HepG2 (cell line): ENCODE measurements around the gene CDC42SE2. TPM values are rescaled to one million over a fixed set of nuclear protein-coding genes. Genes with fewer than 3 reads are reported as not detected.

Experiments
- ATAC-seq: fragments of 200-7000 bp; cut with Tn5 transposase; 3 replicates; pipeline ENCODE4 v1.9.1; 2020; ENCODE audit warnings: mild to moderate bottlenecking, moderate library complexity
- BruUV-seq: library from RNA; stranded (reverse); fragments of 400-500 nt; replicated peaks from 2 replicates; lab custom pipeline; 2021; lab: Mats Ljungman, UMichigan
- CTCF ChIA-PET: fragments of 300-600 bp; formaldehyde crosslinking; extraction: SDS; loops from one replicate; lab custom pipeline; 2021; ENCODE audit warnings: low total read pairs, inconsistent platforms, low intra/inter-chr PET ratio; lab: Yijun Ruan, JAX
- POLR2A ChIA-PET: fragments of 350-600 bp; sonication (Branson Sonifier 250); formaldehyde crosslinking; loops from one replicate; lab custom pipeline; 2020; ENCODE audit warnings: antibody characterized with exemption, inconsistent platforms; lab: Yijun Ruan, JAX
- DNase-seq: peaks from one replicate; pipeline ENCODE4 v3.0.0-alpha.2; 2015; ENCODE audit warnings: low spot score
- FAIRE-seq: peaks from 3 replicates; lab custom pipeline; 2011; peaks lifted over from hg19 to GRCh38; lab: Jason Lieb, UNC
- H2AFZ ChIP-seq: one replicate; pipeline ENCODE4 v1.6.1; 2011; ENCODE audit warnings: low read length, inconsistent platforms
- H3K27ac ChIP-seq: fragments of 300-600 bp; 3 replicates; pipeline ENCODE4 v1.8.0; 2011; ENCODE audit warnings: mixed run types, mild to moderate bottlenecking, mixed read lengths, low read length, inconsistent platforms; ENCODE audit not compliant: insufficient read depth; ENCODE audit errors: extremely low read length
- H3K27me3 ChIP-seq, 2 experiments: fragments of 200-600 bp in 1 of 2; 2 replicates in 1 of 2; 3 replicates in 1 of 2; pipeline versions ENCODE4 v1.6.0 to v1.8.0; 2011; ENCODE audit warnings: low read length in 2 of 2, mild to moderate bottlenecking in 2 of 2, moderate library complexity in 2 of 2, inconsistent platforms in 1 of 2; ENCODE audit not compliant: insufficient read depth in 2 of 2, control insufficient read depth in 1 of 2
- H3K36me3 ChIP-seq, 2 experiments: fragments of 200-600 bp in 1 of 2; replicated peaks in 1 of 2; 2 replicates in 1 of 2; 3 replicates in 1 of 2; pipeline versions ENCODE4 v1.5.1 to v1.8.0; 2011; ENCODE audit warnings: low read length in 2 of 2, inconsistent platforms in 1 of 2; ENCODE audit not compliant: insufficient read depth in 2 of 2, control insufficient read depth in 1 of 2
- H3K4me1 ChIP-seq: 2 replicates; pipeline ENCODE4 v1.5.1; 2012; ENCODE audit warnings: low read length, inconsistent platforms; ENCODE audit not compliant: insufficient read depth
- H3K4me2 ChIP-seq: 2 replicates; pipeline ENCODE4 v1.6.0; 2011; ENCODE audit warnings: low read depth, low read length, inconsistent platforms
- H3K4me3 ChIP-seq, 3 experiments: fragments of 200-600 bp in 1 of 3; sonication (generic), shearing (Covaris generic) in 1 of 3; replicated peaks in 1 of 3; 2 replicates each; pipeline ENCODE4 v1.5.1; 2011 to 2016; ENCODE audit warnings: low read length in 3 of 3, inconsistent platforms in 2 of 3, low read depth in 2 of 3, mild to moderate bottlenecking in 2 of 3, control low read depth in 1 of 3, mixed read lengths in 1 of 3; ENCODE audit not compliant: insufficient read depth in 1 of 3
- H3K79me2 ChIP-seq: one replicate; pipeline ENCODE4 v1.6.1; 2011; ENCODE audit warnings: low read length, inconsistent platforms; ENCODE audit not compliant: insufficient read depth
- H3K9ac ChIP-seq: 2 replicates; pipeline ENCODE4 v1.6.0; 2011; ENCODE audit warnings: mild to moderate bottlenecking, low read depth, low read length, inconsistent platforms; ENCODE audit not compliant: insufficient read depth
- H3K9me3 ChIP-seq: 2 replicates; pipeline ENCODE4 v1.5.1; 2012; ENCODE audit warnings: mild to moderate bottlenecking, low read length
- H4K20me1 ChIP-seq: 2 replicates; pipeline ENCODE4 v1.6.0; 2011; ENCODE audit warnings: inconsistent platforms, mild to moderate bottlenecking, low read length, moderate library complexity; ENCODE audit not compliant: insufficient read depth
- CENPT ChIP-seq: sonication (generic); formaldehyde crosslinking; IDR thresholded peaks from 2 replicates; pipeline ENCODE4 v1.8.0; 2022; ENCODE audit warnings: low read depth, mild to moderate bottlenecking, moderate library complexity, missing genetic modification reagents
- CSRNP1 ChIP-seq: sonication (generic); formaldehyde crosslinking; IDR thresholded peaks from 2 replicates; pipeline ENCODE4 v1.8.1; 2023; ENCODE audit warnings: mild to moderate bottlenecking, missing genetic modification reagents
- NRL ChIP-seq: sonication (generic); formaldehyde crosslinking; IDR thresholded peaks from 2 replicates; pipeline ENCODE4 v1.5.0; 2020; ENCODE audit warnings: missing genetic modification reagents, mild to moderate bottlenecking, moderate library complexity, borderline replicate concordance
- SP1 ChIP-seq, 2 experiments: fragments of 450-650 bp in 1 of 2; sonication (generic) in 1 of 2; formaldehyde crosslinking in 1 of 2; IDR thresholded peaks; 2 replicates each; pipeline versions ENCODE4 v1.4.0 to v1.6.1; 2016 to 2020; ENCODE audit warnings: missing genetic modification reagents in 1 of 2
- WGBS: methylation state at CpG from one replicate; pipeline ENCODE4 v1.1.6; 2017; ENCODE audit warnings: low lambda C conversion rate; 5-methylcytosine and 5-hydroxymethylcytosine counted together
- in situ Hi-C: cut with HindIII; loops from 2 replicates; pipeline ENCODE4 v1.10.0; 2017; ENCODE audit warnings: low pct_unique_long_range_greater_than_20kb; ENCODE audit not compliant: extremely low pct_ligation_motif_present
- intact Hi-C: fragments of 100-400 bp; cut with micrococcal nuclease; formaldehyde crosslinking; loops from one replicate; pipeline ENCODE4 v1.10.0; 2022; ENCODE audit not compliant: unreplicated experiment
- polyA plus RNA-seq, 8 experiments: library from polyadenylated mRNA; depleted of rRNA in 3 of 8; stranded (reverse) in 7 of 8; unstranded in 1 of 8; fragments of >200 nt; fragmentation: Illumina TruSeq in 4 of 8; extraction: Trizol in 4 of 8; gene quantifications; 2 replicates each; pipeline versions ENCODE4 v1.2.1 to v1.2.3, GENCODE V29; 2011 to 2016; ENCODE audit warnings: low read depth in 4 of 8, missing spikeins in 1 of 8, mixed read lengths in 1 of 8; ENCODE audit not compliant: insufficient read depth in 1 of 8
- total RNA-seq, 5 experiments: library from RNA; depleted of rRNA; stranded (reverse); fragments of >200 nt; fragmentation: Illumina TruSeq; extraction: Trizol; gene quantifications; 2 replicates each; pipeline ENCODE4 v1.2.3, GENCODE V29; 2016; ENCODE audit warnings: low read depth in 1 of 5

Gene CDC42SE2
- total and polyA plus RNA-seq, 2 of the 13 experiments (the other 11 are each of a cell fraction or from before 2014, with no cell fraction given): 19.6 to 25.0 TPM

GRCh38 chr5:131394128-131394527 lies 130.3 kb downstream of the CDC42SE2 start (continued):
- TF ChIP-seq CSRNP1 (CRISPR knock-in tag): no peak
- no peak for TF ChIP-seq SP1 (IDR thresholded peaks at IDR 0.05)
- no peak for TF ChIP-seq SP1 (CRISPR knock-in tag; IDR thresholded peaks at IDR 0.05)

GRCh38 chr5:131396015-131396414 lies 132.2 kb downstream of the CDC42SE2 start:
- in situ Hi-C loops: loop anchor here (25.0 kb wide), 1 partner anchor 509 kb away; no protein-coding TSS in a partner anchor
- H3K36me3 ChIP-seq: peaks cover 9 to 40% of the 10 kb centered on the region in 2 experiments
- intact Hi-C loops: no loop called here

More at GRCh38 chr5:131396015-131396414, 132.2 kb downstream of the CDC42SE2 start:
- H3K4me2 ChIP-seq: no peak overlapping the region
- peaks cover 8% of the 10 kb centered on the region; the same call in 1 of the 2 replicates for H3K4me1 ChIP-seq
- no peaks in the 10 kb centered on the region for H3K79me2 ChIP-seq
- BruUV-seq: no TSS peak
- no peak overlapping the region for H3K9ac ChIP-seq
- no peak overlapping the region for H3K27ac ChIP-seq
- no peak for DNase-seq
- POLR2A ChIA-PET: no interaction called here
- CTCF ChIA-PET: no interaction called here
- 94% methylated on average over 3 of the region's 3 CpGs for WGBS
- no peak overlapping the region for H2AFZ ChIP-seq
- H3K27me3 ChIP-seq: no peaks in the 10 kb centered on the region
- TF ChIP-seq NRL (CRISPR knock-in tag) (no peak), CENPT (no peak)
- no peaks in the 10 kb centered on the region for H3K9me3 ChIP-seq
- no peak overlapping the region for H3K4me3 ChIP-seq
- no peak for ATAC-seq
- FAIRE-seq: no peak
- no peaks in the 10 kb centered on the region for H4K20me1 ChIP-seq
